GOT3 (cell line): ENCODE results near the gene UVRAG.

Experiments
- DNase-seq: peaks from one replicate; lab custom pipeline; 2025; ENCODE audit warnings: mixed read lengths; lab: John Stamatoyannopoulos, UW

The UVRAG gene

DNA sequence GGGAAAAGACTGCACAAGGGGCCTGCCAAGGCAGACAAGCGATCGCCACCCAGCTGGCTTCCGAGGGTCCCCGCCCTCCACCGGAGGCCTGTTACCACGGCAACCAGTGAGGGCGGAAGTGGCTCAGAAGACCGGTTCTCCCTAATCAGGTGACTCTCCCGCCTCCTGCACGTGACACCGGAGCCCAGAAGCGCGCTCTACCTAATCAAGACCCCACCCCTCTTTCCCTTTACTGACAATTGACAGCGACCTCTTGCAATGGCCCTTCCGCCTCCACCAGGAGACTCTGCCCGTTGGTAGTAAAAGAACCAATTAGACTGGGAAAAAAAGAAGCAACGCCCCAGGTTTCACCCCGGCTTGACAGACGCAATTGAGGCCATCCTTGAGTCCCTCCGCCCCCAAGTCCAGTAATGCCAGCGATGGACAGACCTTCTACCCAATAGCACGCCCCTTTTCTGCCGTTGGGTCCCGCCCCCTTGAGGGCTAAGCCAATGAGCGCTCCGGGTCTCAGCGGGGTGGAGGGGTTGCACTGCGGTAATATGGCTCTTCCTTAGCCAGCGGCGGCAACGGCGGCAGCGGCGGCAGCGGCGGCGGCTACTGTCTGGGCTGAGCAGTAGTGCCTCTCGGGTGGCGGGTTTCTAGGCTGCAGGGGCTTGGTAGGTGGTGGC lies at the start of gene UVRAG:
UVRAG (plus strand) TSS at position 534 of the 668 bp plus-strand sequence. CDS start 198 bp downstream, outside the sequence.
- DNase-seq, result peak; percentile 92

DNA sequence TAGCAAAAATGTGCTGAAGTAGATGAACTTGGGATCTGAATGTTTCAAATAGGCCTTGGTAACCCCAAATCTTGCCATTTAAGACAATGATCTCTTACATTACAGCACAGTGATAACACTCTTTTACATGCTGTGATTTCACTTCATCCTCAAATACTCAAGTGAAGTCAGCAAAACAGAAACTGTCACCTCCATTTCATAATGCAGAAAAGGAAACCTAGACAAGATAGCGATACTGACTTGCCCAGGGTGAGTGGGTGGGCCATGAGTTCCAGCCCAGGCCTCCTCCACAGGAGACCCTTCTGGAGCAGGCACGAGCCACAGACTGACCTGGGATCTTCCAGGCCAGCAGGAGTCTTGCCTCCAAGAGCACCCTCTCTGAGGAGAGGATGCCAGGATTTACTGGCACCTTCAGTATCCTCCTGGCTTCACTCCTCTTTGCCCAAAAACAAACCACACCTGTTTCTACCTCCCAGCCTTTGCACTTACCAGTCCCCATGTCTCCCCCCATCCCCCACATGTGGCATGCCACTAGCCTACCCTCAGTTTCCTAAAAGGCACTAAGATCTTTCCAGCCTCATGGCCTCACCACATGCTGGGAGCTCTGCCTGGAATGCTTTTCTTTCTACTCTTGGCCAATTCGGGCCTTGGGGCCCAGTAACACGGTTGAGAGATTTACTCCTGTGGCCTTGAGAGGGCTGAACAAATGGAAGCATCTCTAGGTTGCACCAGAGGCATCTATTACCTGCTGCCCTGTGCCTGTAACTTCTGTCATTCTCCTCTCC lies 48.4 kb upstream of the UVRAG start:
- DNase-seq, result no peak

DNA sequence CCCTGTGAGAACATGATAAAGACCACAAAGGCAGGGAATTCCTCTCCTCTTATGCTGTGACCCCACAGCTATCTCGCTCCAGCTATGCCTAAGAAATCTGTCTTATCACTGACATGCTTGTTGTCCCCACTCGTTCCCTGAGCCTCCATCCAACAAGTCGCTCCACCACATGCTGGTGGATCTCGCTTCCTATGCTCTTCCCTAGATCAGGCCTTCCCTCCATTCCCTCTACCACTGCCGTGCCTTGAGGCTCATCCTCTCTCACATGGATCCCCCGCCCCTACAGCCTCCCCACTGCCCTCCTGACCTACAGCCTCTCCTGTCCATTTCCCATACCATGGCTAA lies 47.8 kb upstream of the UVRAG start:
- DNase-seq, result no peak

DNA sequence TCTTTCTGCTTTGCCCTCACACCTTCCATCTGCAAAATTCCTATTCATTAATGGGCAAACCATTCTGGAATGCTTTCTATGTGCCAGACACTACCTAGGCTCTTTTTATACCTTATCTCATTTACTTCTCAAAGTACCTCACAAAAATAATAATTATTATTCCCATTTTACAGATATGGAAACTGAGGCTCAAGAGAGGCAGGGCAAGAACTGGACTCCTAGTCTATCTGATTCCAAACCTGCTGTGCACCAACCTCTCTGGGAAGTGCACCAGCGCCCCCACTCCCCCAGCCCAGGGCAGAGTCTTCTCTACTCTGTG lies 47.3 kb upstream of the UVRAG start:
- DNase-seq, result no peak

DNA sequence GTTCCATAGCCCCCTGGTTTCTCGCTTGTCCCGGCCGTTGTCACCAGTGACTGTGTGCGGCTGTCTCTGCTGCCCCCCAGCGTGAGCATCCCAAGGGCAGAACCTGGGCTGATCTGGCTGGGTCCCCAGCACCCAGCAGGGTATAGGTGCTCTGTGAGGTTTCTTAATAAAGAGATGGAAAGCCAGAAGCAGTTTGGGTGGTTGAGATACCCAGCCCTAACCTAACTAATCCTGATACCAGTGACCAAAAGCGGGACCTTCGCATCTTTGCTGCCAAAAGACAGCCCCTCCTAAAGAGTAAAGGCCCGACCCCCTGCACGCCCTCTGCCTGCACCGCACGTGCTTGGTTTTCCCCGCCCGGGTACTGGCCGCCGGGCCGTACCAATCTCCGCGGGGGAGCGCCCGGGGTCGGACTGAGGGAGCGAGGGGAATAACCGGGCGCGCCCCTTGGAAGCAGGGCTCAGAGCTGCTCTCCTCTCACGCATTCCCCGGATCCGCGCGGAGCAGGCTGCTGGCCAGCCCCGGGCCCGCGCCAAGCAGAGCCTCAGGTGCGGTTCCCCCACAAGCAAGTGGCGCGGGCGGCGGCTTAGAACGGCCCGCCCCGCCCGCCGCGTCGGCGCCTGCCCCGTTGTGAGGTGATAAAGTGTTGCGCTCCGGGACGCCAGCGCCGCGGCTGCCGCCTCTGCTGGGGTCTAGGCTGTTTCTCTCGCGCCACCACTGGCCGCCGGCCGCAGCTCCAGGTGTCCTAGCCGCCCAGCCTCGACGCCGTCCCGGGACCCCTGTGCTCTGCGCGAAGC lies 46.7 kb upstream of the UVRAG start, which contains the start of gene DGAT2:
DGAT2 (plus strand) TSS at position 667 of the 797 bp plus-strand sequence. CDS start 214 bp downstream, outside the sequence.
- no peak for DNase-seq

DNA sequence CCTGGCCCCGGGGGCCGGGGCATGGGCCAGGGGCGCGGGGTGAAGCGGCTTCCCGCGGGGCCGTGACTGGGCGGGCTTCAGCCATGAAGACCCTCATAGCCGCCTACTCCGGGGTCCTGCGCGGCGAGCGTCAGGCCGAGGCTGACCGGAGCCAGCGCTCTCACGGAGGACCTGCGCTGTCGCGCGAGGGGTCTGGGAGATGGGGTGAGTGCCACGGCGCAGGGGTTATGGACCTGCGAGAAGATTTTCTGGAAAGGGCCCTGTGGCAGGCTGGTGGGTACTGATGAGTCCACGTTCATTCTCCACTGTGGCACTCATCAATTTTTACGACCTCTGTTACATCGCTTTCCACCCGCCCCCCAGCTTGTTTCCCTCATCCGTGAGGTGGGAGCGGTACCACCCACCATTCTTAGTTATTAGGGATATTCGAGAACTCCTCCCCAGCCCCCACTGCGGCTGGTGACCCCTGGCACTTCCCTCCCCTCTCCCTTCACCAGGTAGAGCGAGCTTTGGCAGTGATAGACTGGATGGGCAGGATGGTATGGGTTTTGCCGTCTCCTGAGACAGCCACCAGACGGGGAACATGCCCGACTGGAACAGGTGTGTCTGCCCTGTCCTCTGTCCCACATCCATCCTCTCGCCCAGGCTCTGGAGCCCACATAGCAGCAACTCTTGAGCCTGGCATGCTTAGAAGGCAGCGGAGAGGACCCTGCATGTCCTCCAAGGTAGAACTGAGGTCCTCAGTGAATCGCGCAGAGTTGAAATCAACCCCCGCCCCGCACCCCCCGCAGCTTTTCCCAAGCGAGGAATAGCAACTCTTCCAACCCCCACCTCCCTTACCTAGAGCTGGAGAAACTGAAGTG lies 45.9 kb upstream of the UVRAG start:
- DNase-seq, result no peak

DNA sequence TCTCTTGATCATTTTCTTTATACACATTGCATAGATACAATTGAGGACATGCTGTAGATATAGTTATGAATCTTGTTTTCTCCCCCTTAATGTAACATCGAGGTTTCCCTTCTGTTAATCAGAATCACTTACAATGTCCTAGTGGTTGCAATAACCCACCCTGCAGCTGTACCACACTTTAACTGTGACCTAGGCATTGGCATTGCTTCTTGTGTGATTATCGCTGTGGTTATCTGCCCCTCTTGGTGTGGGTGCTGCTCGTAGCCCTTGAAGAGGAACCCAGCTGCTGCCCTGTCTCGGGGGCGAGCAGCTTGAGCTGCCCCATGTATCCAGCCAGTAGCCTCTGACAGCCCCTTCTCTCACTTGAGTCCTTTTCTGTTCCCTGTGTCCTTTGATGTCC lies 44.9 kb upstream of the UVRAG start:
- no peak for DNase-seq

DNA sequence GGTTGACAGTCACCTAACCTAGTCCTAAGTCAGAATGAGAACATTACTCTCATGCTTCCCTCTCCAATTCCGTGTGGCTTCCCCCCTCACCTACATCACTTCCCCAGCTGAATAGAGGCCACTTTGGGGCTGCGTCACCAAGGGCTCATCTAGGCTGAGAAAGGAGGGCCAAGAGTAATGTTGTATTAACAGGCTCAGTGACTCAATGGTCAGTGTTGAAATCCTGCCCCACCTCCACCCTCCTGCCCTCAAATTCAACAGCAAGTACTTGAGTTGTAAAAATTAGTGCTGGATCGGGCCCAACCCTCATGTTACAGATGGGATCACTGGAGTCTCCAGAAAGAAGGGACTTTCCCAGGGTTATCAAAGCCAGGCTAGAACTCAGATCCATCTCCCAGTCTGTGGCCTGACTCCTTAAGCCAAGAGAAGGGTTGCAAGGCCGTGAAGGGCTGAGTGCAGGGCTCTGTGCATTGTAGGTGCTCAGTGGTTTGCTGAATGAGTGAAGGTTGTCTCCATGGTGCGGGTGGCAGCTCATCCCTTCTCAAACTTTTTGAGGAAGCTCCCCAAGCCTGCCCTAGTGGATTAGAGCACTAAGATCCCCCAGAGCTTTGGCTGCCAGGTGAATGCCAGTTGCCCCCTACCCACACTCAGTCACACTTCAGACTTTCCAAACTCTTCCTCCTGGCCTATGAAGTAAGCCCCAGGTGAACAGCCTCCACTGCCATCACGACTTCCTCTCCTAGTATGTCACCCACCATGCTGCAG lies 43.2 kb upstream of the UVRAG start:
- no peak for DNase-seq

DNA sequence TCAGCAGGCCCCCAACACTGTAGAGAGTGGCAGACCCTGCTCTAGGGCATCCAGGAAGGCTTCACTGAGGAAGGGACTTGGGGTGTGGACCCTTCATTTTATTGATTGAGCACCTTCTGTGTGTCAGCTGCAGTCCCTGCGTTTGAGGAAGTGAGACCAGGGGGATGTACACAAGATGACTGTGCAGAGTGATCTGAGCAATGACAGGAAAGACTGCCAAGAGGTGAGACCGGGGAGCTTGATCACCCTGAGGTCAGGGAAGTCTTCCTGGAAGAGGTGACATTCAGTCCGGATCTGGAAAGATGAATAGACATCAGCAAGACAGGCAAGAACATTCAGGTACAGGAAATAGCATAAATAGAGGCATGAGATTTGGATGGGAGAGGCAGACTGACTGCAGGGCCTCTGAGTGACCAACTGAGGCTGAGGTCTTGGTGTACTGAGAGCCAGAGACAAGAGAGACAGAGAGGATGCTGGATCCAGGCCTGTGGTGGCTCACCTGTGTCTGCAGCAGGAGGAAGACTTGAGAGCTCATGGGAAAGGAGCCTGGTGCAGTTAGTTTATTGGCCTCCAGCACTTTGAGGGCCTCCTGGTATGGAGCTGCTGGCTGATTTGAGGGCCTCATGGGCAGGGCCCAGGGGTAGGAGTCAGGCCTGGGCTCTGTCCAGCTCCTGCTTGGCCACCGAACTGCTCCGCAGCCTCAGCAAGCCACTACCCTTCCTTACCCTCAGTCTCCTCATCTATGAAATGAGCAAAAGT lies 41.2 kb upstream of the UVRAG start:
- no peak for DNase-seq

DNA sequence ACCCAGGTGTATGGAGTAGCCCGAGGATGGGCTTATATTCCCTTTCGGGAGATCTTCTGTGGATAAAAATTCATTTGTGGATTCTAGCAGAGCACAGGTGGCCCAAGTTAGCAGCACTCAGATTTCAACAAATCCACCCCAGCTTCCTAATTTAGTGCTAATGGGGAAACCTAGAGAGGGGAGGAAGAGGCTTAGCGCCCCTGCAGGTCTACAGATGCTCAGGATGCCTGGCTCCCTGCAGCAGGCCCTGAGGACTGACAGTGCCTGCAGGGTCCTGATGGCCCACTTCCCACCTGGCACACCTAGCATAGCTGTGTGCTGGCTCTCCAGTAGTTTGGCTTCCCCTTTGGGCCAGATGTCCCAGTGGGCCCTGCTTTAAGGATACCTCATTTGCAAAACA lies 40.0 kb upstream of the UVRAG start:
- DNase-seq, result no peak

DNA sequence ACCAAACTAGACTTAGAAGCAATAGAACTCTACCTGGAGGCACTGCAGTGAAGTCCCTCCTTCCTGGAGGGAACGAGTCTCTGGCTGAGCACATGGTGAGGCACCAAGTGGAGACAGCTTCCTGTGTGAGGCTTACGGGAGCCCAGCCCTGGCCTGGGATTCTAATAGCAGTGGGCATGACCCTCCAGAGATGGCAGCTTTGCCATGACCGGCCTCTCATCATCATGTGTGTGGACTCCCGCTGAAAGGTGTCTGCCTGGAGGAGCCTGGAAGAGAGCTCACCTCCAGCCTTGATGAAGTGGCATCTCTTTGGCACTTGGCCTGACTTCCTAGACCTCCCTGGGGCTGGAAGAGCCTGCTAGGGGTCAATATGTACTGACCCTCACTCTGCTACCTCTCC lies 38.5 kb upstream of the UVRAG start:
- DNase-seq, result no peak

DNA sequence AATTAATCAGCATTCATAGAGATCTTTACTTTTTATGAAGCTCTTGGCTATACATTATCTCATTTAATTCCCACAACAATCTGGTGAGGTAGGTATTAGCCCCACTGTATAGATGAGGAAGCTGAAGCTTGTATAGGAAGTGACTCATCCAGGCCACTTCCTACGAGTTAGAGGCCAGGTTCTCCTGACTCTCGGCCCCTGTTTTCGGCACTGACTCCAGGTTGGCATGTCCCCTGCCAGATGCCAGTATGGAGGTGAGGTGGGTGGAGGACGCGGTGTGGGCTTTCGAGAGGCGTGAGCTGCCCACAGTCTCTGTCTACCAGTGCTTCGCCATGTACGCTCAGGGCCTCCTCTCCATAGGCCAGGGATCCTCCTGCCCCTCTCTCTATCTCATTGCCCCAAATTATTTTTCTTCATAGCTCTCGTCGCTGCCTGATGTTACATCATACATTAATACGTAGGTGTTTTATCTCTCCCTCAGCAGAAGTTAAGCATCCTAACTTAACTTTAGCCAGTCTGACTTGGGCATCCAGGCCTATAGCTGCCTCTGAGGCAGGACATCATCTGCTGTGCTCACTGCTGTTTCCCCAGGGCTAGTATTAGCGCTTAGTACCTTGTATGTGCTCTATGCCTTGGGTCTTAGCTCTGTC lies 37.4 kb upstream of the UVRAG start:
- DNase-seq, result no peak

DNA sequence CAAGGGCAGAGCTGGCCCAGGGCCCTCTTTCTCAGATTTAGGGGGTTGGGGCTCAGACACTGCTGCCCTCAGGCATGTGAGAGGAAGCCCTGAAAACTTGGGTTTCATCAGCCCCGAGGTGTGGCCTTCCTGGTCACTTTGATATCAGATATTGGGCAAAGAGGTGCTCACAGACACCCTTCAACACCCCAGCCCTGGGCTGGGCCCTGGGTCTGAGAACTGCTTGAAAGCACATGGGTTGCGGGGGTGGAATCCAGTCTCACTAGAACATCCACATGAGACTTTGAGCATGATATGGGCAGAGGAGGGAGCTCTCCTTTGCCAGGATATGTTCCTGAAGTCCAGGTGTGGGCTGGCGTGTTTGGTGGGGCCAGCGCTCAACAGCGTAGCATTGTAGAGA lies 36.0 kb upstream of the UVRAG start:
- DNase-seq, result no peak

DNA sequence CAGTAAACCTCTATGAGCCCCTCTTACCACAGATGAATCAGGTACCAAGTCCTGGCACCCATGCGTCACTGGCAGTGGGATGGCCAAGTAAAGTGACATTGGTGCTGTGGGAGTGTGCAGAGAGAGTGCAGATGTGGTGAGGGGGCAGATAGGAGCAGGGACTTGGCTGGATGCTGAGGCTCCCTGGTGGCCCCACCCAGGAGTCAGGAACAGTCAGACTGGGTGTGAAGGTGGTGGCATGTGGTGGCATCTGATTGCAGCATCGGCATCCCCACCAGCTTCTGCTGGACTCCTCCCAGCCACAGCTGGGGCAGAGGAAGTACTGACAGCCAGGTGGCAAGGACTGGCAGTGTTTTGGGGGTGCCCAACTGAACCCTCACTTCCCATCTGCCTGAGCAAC lies 35.0 kb upstream of the UVRAG start:
- DNase-seq, result no peak

DNA sequence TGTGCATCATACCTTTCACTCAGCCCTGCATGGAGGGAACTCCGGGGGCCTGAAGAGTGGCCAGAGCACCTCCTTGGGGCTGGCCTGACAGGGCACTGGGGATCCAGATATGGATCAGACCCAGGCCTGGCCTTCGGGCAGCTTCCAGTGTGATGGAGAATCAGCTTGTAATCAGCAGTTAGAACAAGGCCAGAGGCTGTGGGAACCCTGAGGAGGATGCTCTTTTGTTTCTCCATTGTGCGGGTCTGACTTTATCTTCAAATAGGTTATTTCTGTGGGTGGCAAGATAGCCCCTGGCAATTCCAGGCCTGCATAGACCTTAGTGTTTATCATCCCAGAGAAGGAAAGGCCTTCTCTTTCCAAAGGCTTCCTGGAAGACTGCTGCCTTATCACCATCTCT lies 34.1 kb upstream of the UVRAG start:
- DNase-seq, result no peak

DNA sequence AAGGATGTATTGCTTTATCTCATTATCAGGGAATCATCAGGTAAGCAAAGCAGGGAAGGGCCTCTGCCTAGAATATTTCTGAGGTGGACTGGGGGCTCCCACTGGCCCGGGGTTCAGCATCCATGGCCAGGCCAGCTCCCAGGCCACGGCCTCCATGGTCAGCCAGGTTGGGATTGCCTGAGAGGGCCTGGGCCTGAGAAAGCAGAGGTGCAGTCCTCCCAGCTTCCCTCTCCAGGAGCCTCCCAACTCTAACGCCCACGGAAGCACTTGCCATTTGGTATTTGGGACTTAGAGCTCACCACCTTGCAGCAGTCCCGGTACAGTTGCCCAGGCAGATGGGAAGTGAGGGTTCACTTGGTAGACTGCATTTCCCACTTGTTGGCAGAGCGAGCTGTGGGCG lies 33.7 kb upstream of the UVRAG start:
- DNase-seq, result no peak

DNA sequence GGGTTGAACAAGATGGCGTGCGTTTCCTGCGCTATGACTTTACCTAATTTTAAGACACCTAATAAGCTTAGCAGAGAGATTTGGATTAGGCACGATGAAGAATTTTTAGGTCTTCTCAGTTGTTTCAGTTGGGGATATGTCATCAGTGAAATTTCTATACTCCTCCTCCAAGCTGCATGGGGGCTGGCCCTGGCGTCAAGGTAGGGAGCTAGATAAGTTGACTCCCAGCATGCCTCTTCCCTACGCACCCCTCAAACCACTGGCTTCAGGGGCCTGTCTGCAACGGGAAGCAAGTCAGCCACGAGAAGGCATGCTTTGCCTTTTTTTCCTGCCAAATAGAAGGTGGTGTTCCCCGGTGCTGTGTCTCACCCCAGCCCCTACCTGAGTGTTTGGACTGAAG lies 33.2 kb upstream of the UVRAG start:
- DNase-seq, result no peak

DNA sequence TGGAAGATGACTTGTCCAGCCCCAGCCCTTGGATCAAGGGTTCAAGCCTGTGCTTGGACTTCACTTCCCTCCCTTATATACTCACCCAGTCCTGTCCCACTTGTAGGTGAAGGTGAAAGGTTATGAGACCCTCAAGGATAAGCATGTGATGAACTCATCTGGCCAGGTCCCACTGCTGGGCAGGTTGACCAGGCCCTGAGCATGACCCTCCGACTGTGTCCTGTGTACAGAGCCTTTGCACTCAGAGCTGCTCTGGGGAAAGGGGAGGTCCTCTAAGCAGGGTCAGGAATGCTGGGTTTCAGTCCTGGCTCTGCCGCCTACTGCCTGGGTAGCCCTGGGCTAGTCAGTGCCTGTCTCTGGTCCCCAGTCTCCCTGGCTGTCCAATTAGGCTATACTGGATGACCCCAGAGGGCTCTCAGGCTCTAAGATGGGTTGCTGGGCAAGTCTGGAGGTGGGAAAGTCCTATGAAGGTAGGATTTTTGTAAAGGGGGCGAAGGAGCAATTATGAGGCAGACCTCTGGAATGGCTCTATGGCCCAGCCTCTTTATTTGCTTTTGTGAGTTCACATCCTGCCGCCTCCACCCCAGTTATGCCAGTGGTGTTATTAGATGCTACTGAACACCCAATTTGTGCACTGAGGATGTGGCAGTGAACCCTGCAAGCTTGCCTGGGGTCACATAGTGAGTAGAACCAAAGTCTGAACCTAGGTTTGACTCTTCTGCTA lies 32.3 kb upstream of the UVRAG start:
- DNase-seq, result no peak

DNA sequence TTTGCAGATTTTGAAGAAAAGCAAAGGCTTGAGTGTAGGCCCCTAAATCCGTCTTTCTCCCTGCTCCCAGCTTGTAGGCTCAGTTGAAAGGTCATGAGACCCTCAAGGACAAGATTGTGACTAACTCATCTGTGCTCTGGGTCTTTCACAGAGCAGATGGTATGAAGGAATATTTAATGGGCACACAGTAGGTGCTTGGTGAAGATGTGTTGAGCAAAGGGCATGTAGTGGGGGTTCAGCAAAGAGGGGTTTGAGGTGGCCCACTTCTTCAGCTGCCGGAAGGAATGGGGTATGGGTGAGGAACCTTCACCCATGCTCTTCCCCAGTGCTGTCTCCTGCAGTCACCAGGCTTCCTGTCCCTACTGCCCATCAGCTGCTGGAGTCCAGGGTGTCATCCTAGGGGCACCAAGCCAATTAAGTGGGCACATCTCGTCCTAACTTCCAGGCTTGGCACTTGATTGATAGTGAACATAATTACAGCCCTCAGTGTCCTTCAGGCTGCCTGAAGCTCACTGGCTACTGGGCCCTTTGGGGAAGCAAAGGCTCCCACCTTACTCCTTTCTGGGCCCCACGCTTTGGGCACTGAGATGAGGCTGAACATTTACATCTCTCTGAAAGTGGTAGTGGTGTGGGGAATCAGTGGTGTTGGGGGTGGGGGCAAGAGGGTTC lies 31.5 kb upstream of the UVRAG start:
- DNase-seq, result no peak
